ENCODE measurements around the gene LENEP. TPM values are rescaled to one million over a fixed set of nuclear protein-coding genes. Genes with fewer than 3 reads are reported as not detected.

Gene LENEP
- total RNA-seq, 1 donor from 2014 or later, result 0.82 TPM

DNA sequence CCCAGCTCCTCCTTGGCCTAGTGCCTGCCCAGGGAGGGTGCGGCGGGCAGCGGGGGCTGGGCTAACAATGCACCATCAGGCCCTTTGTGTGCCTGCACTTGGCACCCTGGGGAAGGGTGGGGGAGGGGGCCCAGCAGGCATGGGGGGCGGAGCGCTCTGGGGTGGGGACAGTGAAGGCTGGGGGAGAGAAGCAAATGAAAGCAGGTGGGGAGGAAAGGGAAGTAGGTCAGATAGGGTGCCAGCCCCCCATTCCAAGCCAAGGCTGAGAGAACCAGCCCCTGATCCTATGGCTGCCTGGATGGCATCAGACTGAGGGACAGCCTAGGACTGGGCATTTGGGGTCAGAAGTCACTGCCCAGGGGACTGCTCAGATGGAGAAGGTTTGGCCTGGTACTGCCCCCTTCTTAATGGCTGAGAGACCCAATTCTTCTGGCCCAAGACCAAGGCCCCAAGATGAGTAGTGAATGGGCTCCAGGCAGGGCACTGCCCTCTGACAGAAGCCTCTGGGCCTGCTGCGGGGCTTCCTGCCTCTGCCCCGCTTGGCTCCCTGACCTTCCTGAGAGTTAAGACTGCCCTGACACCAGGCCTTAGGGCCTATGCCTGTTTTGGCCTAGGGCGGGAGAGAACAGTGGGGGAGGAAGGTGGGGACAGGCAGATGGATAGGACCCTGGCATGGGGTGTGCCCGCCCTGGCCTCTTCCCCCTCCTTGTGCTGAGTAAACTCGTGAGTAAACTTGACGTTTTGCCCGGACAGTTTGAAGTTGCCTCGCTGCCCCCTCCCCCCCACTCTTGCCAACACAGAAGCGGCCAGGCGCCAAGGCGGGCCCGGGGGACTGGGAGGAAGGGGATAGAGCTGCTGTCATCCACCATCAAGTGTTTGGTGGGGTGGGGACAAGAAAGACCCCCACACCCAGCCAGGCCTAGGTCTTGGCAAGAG, 12.0 kb downstream of the LENEP start:
- Mint-ChIP-seq H3K27ac (ENCODE audit: unreplicated experiment) (no peak overlapping the region), H3K4me3 (ENCODE audit: unreplicated experiment) (peak overlapping the region; percentile 67)

DNA sequence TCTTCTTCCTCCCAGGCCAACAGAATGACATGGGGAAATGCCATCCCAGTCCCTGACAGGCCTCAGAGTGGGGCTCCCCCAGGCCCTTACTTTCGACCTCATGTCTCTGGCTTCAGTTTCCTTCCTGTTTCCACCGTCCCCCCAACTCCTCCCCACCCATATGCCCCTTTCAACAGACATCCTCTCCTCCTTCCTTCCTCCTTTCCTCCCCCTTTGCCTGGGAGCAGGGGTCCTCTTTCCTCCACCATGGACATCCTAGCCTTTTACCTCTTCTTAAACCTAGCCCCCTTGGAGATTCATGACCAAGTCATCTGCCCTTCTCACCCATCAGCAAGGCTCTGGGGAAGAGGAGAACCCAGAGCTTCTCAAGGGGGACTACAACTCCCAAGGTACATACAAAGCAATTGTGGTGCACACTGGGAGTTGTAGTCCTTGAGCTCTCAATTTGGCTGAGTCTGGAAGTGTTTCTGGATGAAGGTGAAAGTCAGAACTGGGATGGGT, 13.3 kb downstream of the LENEP start:
- peaks cover 30% of the 10 kb centered on the region for H3K4me1 Mint-ChIP-seq (ENCODE audit: unreplicated experiment)

More for the DNA sequence above, 12.0 kb downstream of the LENEP start:
- peaks cover 4% of the 10 kb centered on the region for H3K36me3 Mint-ChIP-seq (ENCODE audit: low read depth, unreplicated experiment)
- no peak for DNase-seq (ENCODE audit: low spot score)
- no peak for TF ChIP-seq CTCF (IDR thresholded peaks at IDR 0.05; ENCODE audit: unreplicated experiment)
- H3K4me1 Mint-ChIP-seq (ENCODE audit: unreplicated experiment), result peaks cover 30% of the 10 kb centered on the region
- peaks cover 6% of the 10 kb centered on the region for H3K27me3 Mint-ChIP-seq (ENCODE audit: unreplicated experiment)
- no peaks in the 10 kb centered on the region for H3K9me3 Mint-ChIP-seq (ENCODE audit: unreplicated experiment)

GRCh38 chr1:155007251-155007828, 14.0 kb downstream of the LENEP start:
- H3K27me3 Mint-ChIP-seq (ENCODE audit: unreplicated experiment), result peaks cover 3% of the 10 kb centered on the region
- H3K4me1 Mint-ChIP-seq (ENCODE audit: unreplicated experiment), result peaks cover 30% of the 10 kb centered on the region
- no peaks in the 10 kb centered on the region for H3K9me3 Mint-ChIP-seq (ENCODE audit: unreplicated experiment)
- peaks cover 4% of the 10 kb centered on the region for H3K36me3 Mint-ChIP-seq (ENCODE audit: low read depth, unreplicated experiment)
- no peak for TF ChIP-seq CTCF (IDR thresholded peaks at IDR 0.05; ENCODE audit: unreplicated experiment)
- no peak overlapping the region for H3K27ac Mint-ChIP-seq (ENCODE audit: unreplicated experiment)
- DNase-seq (ENCODE audit: low spot score), result no peak
- no peak overlapping the region for H3K4me3 Mint-ChIP-seq (ENCODE audit: unreplicated experiment)

More for the DNA sequence above, 13.3 kb downstream of the LENEP start:
- Mint-ChIP-seq H3K27me3 (ENCODE audit: unreplicated experiment) (peaks cover 3% of the 10 kb centered on the region), H3K36me3 (ENCODE audit: low read depth, unreplicated experiment) (peaks cover 4% of the 10 kb centered on the region), H3K27ac (ENCODE audit: unreplicated experiment) (peak overlapping the region; percentile 61), H3K4me3 (ENCODE audit: unreplicated experiment) (peak overlapping the region; percentile 65), H3K9me3 (ENCODE audit: unreplicated experiment) (no peaks in the 10 kb centered on the region)
- no peak for TF ChIP-seq CTCF (IDR thresholded peaks at IDR 0.05; ENCODE audit: unreplicated experiment)
- DNase-seq (ENCODE audit: low spot score), result no peak

DNA sequence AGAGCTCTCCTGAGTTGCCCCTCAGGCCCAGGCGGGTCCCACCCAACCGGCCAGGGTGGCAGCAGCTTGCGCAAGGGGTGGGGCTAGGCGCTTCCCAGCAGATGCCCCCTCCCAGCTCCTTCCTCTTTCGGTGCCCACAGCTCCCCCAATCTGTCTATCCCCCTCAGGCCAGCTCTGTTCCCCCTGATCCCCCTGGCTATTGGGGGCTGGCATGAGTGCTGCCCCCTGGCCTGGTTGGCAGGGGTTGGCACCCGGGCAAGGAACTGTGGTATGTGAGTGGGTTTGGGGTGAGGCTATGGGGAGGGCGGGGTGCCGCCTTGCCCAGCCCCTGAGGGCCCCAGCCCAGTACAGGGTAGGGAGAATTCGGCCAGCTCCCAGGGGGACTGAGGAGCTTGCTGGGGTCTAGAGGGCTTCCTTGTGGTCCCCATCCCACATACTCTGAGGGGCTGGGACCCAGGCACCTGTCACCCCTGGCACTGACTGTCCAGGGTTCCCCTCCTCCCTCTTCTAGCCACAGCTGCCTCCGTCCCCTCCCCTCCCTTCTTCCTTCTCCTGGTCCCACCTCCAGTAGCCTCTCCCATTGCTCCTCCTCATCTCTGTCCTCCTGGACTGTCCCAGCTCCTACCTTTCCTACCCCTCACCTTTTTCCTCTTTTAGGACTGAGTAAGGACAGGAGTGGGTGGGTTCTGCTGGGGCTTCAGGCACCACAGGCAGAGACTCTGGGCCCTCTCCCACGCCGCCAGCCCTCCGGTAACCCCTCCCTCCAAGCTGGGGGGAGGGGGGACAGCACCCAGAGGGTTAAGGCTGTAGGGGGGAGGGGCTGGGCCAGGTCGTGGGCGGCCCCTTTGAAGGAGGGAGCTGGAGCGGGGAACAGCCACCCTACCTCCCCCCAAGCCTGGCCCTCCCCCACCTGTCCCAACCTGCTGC, 14.9 kb downstream of the LENEP start:
- H3K4me3 Mint-ChIP-seq (ENCODE audit: unreplicated experiment), result no peak overlapping the region
- no peak for DNase-seq (ENCODE audit: low spot score)
- peaks cover 4% of the 10 kb centered on the region for H3K36me3 Mint-ChIP-seq (ENCODE audit: low read depth, unreplicated experiment)
- no peak overlapping the region for H3K27ac Mint-ChIP-seq (ENCODE audit: unreplicated experiment)
- H3K9me3 Mint-ChIP-seq (ENCODE audit: unreplicated experiment), result no peaks in the 10 kb centered on the region
- TF ChIP-seq CTCF (IDR thresholded peaks at IDR 0.05; ENCODE audit: unreplicated experiment), result no peak
- H3K27me3 Mint-ChIP-seq (ENCODE audit: unreplicated experiment), result peaks cover 5% of the 10 kb centered on the region
- H3K4me1 Mint-ChIP-seq (ENCODE audit: unreplicated experiment), result peaks cover 32% of the 10 kb centered on the region

Measured in endothelial cell (in vitro differentiated cells).